ENCODE data around the gene VAMP5.
"Not testable (repeated sequence)": the region's sequence is repeated elsewhere in the genome, so short reads cannot be mapped to it uniquely, and the experiment has no call there.

VAMP5 gene

GRCh38 chr2:85550486-85550885 lies 33.7 kb upstream of the VAMP5 start:
- DNase-seq (ENCODE audit: low read depth in 2 of 2): no peak

GRCh38 chr2:85551698-85552678 lies 32.2 kb upstream of the VAMP5 start:
- DNase-seq (ENCODE audit: low read depth in 2 of 2): peak; percentile 78 to 83

GRCh38 chr2:85553184-85553583 lies 31.0 kb upstream of the VAMP5 start:
- no peak for DNase-seq (ENCODE audit: low read depth in 2 of 2)

- no peak for DNase-seq (ENCODE audit: low read depth in 2 of 2)
Observed at GRCh38 chr2:85554980-85555612, 29.1 kb upstream of the VAMP5 start.

- no peak for DNase-seq (ENCODE audit: low read depth in 2 of 2)
Observed at GRCh38 chr2:85557130-85557529, 27.1 kb upstream of the VAMP5 start.

- no peak for DNase-seq (ENCODE audit: low read depth in 2 of 2)
Observed at GRCh38 chr2:85558160-85558559, 26.1 kb upstream of the VAMP5 start.

GRCh38 chr2:85560403-85560726 lies 23.9 kb upstream of the VAMP5 start:
- not testable (repeated sequence) for DNase-seq (ENCODE audit: low read depth in 2 of 2)

GRCh38 chr2:85560812-85561279 lies 23.4 kb upstream of the VAMP5 start:
- DNase-seq (ENCODE audit: low read depth in 2 of 2): no peak

GRCh38 chr2:85561280-85562212 lies 22.7 kb upstream of the VAMP5 start, which contains the start of gene GGCX:
TSS of gene GGCX (minus strand) at chr2:85561493. CDS start at chr2:85561428, 65 bp downstream.
- peak; percentile 88 to 94 for DNase-seq (ENCODE audit: low read depth in 2 of 2)

- DNase-seq (ENCODE audit: low read depth in 2 of 2): no peak
Observed at GRCh38 chr2:85564144-85564563, 20.1 kb upstream of the VAMP5 start.

- no peak for DNase-seq (ENCODE audit: low read depth in 2 of 2)
Observed at GRCh38 chr2:85566265-85566664, 18.0 kb upstream of the VAMP5 start.

- DNase-seq (ENCODE audit: low read depth in 2 of 2): no peak
Observed at GRCh38 chr2:85575739-85576138, 8.5 kb upstream of the VAMP5 start.

GRCh38 chr2:85577063-85577385 lies 7.2 kb upstream of the VAMP5 start:
- no peak for DNase-seq (ENCODE audit: low read depth in 2 of 2)

GRCh38 chr2:85577386-85578242 lies 6.6 kb upstream of the VAMP5 start, which contains the start of gene VAMP8:
TSS of gene VAMP8 (plus strand) at chr2:85577586. CDS start at chr2:85577647, 61 bp downstream.
- peak in 1 of 2 donors; percentile 20 for DNase-seq (ENCODE audit: low read depth in 2 of 2)

GRCh38 chr2:85578243-85579180 lies 5.7 kb upstream of the VAMP5 start:
- no peak for DNase-seq (ENCODE audit: low read depth in 2 of 2)

GRCh38 chr2:85579266-85579935 lies 4.8 kb upstream of the VAMP5 start:
- no peak for DNase-seq (ENCODE audit: low read depth in 2 of 2)

- no peak for DNase-seq (ENCODE audit: low read depth in 2 of 2)
Observed at GRCh38 chr2:85580206-85580605, 4.0 kb upstream of the VAMP5 start.

- no peak for DNase-seq (ENCODE audit: low read depth in 2 of 2)
Observed at GRCh38 chr2:85582492-85582891, 1.7 kb upstream of the VAMP5 start.
